Activated T-cell treated with anti-CD3 and anti-CD28 coated beads for 4 hours (primary cell): Measurements from ENCODE around the gene DEPP1.
A peak's percentile ranks its signal among the peaks of the same experiment; 100 is the strongest.
"Not testable (repeated sequence)": the region's sequence is repeated elsewhere in the genome, so short reads cannot be mapped to it uniquely, and the experiment has no call there.

Experiments
- DNase-seq: peaks from one replicate; pipeline ENCODE4 v3.0.0-alpha.2; 2020

The DEPP1 gene, protein sequence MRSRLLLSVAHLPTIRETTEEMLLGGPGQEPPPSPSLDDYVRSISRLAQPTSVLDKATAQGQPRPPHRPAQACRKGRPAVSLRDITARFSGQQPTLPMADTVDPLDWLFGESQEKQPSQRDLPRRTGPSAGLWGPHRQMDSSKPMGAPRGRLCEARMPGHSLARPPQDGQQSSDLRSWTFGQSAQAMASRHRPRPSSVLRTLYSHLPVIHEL

DNA sequence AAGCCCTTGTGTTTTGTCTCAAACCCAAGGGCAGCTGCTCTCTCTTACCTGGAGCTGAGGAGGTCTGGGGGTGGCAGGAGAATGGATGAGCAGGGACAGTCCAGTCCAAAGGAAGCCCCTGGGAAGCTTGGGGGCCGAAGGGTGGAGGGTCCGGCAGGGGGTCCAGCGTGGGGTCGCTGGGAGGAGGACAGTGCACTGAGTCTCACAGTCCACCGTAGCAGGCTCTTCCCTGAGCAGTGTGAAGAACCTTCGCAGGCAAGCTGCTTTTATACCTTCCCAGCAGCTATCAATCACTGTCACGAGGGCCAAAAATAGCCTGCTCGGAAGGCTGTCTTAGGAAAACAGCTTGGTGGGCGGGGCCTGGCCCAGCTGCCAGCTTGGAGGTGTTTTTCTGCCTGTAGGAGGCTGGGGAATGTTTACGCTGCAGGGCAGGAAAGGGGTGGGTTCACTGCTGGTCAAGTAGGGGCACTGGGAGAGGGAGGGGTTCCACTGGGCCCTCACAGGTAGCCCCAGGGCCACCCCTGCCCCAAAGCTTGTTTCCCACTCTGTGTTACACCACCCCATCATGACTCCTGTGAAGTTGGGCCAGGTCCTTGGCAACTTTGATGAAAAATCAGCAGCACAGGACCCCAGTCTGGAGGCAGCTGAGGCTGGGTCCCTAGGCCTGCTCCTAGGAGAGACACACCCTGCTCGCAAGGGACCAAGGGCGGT lies at the start of gene DEPP1:
DEPP1 (minus strand) TSS at position 240 of the 711 bp plus-strand sequence. CDS start 779 bp downstream, outside the sequence.
- no peak for DNase-seq

DNA sequence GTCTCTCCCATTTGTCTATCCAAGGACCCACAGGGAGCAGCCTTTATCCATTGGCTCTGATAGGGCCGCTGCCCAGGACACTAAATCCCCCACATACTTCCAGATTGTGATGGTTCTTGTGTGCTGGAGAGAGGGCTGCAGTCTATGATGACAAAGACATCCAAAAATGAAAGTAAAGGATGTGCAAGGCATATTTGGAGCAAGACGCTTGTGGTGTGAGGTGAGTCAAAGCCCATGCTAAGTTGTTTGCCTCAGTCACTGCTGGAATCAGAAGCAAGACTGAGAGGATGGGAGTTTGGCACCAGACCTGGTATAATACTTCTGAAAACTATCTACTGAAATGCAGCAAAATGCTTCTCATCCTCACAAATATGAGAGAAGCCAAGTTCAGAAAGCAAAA lies 44.8 kb upstream of the DEPP1 start:
- DNase-seq, result no peak

DNA sequence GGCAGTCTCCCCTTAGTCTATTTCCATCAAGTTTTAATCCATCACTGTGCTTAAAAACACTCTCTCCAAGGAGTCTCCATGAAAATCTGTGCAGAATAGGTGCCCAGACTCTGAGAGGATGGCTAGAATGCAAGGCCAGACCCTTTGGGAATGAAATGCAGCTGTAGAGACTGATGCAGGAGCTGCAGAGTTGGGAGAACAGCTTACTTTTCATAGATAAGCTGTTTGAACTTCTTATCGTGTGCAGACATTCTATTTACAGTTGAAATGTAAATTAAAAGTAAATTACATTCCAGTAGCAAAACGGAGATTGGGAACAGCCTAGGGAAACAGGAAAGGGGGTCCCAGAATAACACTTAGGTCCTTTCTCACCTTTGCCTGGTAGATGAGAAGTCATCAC lies 37.0 kb upstream of the DEPP1 start:
- DNase-seq, result no peak

DNA sequence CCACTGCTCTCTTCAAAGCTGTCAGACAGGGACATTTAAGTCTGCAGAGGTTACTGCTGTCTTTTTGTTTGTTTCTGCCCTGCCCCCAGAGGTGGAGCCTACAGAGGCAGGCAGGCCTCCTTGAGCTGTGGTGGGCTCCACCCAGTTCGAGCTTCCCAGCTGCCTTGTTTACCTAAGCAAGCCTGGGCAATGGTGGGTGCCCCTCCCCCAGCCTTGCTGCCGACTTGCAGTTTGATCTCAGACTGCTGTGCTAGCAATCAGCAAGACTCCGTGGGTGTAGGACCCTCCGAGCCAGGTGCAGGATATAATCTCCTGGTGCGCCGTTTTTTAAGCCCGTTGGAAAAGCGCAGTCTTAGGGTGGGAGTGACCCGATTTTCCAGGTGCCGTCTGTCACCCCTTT lies 35.9 kb upstream of the DEPP1 start:
- DNase-seq, result not testable (repeated sequence)

DNA sequence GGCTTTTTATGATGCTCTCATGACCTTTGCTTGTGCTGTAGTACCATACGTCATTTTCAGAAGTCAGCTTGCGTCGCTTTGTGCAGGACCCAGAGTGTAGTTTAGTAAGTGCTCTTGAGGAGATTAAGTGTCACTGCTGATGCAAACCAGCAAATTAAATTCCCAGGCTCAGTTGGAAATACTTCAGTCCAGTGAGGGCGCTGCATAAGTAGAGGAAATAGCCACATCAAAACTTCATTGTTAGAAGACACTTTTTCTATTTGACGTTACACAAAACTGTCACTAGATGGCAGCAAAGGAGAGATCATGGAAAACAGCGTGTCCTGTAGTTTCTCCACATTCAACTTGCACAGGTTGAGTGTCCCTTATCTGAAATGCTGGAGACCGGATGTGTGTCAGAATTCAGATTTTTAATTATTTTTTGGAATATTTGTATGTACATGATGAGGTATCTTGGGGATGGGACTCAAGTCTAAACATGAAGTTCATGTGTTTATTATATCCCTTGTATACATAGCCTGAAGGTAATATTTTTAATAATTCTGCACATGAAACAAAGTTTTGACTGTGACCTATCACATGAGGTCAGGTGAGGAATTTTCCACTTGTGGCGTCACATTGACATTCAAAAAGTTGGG lies 30.0 kb upstream of the DEPP1 start:
- no peak for DNase-seq

DNA sequence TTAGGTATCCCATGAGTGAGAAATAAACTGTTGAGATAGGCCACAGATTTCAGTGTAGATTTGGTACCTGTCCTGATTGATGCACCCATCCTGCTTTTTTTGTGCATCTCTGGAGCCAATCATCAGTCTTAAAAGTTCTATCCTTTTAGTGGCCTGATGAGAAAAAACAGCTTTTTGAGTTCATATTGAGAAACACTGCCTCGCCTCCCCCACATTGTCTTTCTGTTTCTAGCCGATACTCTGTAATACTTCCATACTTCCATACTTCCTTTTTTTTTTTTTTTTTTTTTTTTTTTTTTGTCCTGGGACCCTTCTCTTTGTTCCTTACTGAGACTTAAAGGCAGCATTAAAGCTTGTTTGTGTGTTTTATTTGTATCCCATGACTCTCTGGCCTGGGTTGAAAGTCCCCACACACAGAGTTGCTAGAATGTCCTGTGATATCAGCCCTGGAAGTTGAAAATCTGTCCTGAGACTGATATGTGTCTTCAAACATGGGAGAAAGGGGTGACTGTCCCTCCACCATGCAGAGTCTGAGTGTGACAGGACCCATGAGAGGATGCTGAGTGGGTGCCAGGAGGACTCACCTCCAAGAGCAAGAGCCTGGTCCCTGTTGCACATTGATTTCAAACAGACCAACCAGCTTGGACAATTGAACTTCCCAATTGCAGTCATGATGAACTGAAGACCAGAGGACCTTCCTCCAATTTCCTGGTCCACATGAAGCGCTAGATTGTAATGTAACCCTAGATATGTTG lies 27.8 kb upstream of the DEPP1 start:
- DNase-seq, result no peak

DNA sequence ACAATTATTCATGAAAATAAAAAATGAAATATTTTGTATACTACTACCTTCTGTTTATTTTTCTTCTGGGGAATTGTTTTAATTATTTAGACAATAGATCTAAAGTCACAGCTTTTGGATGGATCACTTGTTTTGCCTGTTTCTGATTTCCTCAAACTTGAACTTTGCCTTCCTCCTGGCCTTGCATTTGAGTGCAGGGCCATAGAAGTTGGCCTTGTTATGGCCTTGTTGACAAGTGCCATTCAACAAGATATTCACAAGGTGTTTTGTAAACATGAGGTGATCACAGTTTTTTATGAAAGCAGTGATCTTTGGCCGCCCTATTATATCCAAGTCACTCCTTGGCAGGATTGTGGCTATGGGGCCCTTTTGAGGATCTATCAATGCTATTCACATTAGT lies 26.7 kb upstream of the DEPP1 start:
- no peak for DNase-seq

DNA sequence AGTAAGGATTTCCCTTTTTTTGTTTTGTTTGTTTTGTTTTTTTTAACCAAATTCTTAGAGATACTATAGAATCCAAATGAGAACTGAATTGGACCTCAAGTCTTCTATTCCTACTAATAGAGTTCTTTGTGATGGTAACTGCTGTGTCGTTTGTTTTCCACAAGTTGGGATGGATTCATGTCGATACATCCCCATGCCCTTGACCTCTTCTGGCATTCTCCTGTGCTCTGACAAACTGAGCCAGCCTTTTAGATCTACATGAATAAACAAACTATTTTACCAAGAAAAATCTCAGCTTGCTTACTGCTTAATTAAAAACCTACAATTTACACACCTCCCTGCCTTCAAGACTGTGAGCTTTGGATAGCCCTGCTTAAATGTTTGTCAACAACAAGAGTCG lies 26.1 kb upstream of the DEPP1 start:
- DNase-seq, result no peak

DNA sequence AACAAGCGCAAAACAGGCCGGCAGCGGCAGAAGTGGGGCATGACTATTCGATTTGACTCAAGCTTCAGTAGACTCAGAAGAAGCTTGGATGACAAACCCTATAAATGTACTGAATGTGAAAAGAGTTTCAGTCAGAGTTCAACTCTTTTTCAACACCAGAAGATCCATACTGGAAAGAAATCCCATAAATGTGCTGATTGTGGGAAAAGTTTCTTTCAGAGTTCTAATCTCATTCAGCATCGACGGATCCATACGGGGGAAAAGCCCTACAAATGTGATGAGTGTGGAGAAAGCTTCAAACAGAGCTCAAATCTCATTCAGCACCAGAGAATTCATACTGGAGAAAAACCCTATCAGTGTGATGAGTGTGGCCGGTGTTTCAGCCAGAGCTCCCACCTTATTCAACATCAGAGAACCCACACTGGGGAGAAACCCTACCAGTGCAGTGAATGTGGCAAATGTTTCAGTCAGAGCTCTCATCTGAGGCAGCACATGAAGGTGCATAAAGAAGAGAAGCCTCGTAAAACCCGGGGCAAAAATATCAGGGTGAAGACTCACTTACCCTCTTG lies 24.9 kb upstream of the DEPP1 start:
- no peak for DNase-seq

DNA sequence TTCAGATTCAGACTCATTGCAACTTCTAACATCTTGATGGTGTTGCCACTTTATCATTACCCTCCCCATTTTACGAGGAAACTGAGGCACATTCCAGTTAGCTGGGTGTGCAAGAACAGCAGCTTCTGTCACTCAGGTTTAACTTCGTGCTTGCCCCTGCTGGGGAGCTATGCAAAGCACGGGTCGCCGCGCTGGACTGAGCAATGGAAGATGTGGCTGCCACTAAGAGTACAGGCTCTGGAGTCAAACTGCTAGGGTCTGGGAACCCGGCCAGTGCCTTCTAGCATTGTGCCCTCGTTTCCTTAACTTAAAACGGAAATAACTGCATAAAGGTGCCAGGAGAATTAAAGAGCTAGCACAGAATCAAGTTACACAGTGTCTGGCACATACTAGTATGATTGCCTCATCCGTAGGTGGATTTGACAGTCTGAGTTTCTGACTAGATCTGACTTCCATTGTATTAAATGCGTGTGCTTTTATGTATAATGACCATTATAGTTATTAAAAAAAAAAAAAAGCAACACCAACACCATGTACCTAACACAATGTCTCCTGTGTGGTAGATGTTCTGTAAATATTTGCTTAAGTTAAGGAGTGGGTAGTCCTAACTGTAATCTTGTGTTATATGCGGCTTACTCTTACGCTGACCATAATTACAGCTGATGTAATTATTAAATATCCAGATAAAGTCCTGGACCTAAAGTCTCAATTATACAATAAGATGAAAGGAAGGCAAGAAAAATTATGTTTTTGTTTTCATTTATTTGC lies 23.0 kb upstream of the DEPP1 start:
- DNase-seq, result peak; percentile 28

DNA sequence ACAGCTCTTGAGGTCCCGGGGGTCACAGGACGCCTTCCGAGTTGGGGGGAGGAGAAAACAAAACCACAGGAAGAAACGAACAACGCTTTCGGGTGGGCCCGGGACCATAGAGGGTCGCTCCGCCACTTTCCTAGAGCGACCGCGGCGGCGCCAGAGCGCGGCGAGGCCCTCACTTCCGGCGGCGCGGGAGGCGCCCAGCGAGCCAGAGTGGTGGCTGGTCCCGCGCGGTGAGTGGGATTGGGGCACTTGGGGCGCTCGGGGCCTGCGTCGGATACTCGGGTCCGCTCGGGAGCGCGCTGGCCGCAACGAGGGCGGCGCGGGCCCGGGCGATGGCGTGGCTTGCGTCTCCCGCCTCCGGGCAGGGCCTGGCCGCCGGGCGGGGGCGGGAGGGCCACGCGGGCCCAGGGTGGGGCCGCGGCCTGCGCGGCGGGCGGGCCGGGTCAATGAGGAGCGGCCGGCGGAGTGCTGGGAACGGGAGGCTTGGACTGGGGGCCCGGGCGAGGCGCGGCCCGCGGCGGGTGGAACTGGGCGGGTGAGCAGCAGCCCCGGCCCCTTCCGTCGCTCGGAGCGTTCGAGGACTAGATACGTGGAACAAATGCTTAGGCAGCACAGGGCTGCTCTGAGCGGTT lies 22.3 kb upstream of the DEPP1 start, which contains the start of gene ZNF22:
ZNF22 (plus strand) TSS at position 172 of the 629 bp plus-strand sequence. CDS start 2,446 bp downstream, outside the sequence.
- peak; percentile 58 for DNase-seq

DNA sequence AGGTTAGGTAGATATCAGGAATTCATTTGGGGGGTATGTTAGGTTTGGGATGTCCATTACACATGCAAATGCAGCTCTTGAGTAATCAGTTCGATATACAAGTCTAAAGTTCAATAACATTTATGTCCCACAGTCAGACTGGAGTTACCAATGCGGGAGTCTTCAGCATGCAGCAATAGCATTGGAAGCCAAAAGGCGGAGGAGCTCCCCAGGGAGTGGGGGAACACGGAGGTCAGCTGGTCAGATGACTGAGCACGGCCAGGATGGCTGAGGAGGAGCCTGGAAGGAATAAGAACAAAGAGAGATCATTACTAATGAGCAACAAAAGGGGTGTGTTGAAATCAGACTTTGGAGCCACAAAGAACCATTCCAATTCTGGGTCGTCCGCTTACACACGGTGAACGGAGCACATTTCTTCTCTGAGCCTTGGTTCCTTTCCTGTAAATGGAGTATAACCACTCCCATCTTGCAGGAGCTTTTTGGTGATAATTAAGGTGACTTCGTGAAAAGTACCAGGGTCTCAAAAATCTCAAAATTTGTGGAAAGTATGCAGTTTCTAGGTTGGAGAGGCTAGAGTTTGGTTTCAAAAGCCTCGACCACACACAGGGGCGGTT lies 21.6 kb upstream of the DEPP1 start:
- no peak for DNase-seq

DNA sequence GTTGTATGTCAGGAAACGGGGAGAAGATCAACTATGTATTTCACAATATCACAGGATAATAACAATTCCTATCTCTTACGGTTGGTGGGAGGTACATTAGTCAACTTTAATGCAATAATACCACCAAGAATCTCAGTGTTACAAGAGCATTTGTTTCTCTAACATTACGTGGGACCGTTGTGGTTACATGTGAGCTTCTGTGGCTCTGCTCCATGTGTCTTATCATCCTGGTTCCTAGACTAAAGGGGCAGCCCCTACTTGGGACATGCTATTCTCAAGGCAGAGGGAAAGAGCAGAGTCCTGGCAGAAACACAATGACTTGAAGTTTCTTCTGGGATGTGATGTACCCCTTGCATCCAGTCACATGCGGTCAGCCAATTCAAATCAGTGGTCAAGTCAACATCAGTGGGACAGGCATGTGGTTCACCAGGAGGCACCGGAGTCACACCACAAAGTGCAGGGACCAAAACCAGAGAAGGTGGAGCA lies 19.6 kb upstream of the DEPP1 start:
- no peak for DNase-seq

DNA sequence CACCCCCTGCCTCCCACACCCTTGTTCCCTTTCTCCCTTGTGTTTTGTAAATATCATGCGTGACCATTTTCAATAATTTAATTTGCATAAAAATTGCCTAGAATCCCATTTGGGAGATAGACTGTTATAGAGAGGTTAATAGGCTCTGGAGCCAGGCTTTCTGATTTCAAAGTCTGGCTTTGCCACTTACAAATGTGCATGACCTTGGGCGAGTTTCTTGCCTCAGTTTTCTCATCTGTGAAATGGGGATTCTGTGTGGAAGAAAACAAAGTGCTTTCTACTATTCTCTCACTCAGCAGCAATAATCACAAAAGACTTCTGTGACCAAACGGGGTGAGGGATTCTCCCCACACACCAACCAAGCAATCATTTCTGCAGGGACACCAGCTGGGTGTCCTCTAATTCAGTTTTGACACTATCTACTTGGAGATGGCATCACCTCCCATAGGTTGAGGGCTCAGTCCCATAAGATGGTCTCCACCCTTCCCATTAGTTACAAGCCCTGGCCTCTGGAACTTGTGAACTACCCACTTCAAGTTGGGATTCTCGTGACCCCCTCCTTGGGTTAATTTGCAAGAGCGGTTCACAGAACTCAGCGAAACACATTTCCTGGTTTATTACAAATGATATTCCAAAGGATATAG lies 18.6 kb upstream of the DEPP1 start:
- no peak for DNase-seq

DNA sequence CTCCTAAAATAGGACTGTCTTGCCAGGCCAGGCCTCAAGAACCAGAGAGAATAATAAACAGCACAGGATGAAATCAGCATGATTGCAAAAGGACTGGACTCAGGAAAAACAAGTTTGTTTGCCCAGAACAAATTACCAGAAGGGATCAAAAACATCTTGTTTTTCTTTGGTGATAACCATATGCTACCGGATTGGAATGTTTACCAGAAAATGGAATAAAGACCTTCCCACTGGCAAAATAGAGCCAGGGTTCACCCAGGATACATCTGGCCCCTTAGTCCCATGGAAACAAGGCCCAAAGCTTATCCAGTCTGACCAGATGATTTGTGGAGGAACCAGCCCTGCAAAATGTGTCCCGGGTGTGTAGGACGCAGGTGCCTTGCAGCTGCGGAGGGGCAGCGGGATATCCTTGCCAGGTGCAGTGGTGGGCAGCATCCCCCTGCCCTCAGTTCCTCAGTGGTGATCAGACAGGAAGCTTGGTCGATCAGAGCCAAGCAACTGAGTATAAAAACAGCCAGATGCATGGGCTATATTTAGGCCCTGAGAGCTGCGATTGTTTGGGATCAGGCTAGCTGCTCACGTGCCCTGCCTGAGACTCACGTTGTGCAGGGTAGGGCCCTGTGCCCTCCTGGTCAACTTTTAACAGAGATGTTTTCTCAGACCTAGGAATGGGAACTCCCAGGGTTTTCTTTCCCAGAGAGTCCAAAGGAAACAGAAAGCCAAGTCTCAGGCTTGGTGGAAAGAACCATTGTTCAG lies 17.5 kb upstream of the DEPP1 start:
- DNase-seq, result no peak

DNA sequence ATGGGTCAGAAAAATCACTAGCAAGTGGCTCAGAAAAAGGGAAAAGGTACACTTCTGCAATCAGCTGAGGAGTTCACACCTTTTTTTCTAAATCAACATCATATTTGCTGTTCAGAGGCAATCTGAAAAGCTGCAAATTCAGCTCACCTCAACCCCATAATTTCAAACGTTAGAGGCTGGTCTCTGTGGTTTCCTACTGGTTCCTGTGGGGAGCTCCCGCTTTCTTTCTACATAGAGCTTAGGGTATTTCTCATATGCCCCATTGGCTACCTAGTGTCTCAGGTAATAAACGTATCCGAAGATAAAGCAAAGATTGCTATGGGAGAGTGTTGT lies 16.9 kb upstream of the DEPP1 start:
- no peak for DNase-seq

DNA sequence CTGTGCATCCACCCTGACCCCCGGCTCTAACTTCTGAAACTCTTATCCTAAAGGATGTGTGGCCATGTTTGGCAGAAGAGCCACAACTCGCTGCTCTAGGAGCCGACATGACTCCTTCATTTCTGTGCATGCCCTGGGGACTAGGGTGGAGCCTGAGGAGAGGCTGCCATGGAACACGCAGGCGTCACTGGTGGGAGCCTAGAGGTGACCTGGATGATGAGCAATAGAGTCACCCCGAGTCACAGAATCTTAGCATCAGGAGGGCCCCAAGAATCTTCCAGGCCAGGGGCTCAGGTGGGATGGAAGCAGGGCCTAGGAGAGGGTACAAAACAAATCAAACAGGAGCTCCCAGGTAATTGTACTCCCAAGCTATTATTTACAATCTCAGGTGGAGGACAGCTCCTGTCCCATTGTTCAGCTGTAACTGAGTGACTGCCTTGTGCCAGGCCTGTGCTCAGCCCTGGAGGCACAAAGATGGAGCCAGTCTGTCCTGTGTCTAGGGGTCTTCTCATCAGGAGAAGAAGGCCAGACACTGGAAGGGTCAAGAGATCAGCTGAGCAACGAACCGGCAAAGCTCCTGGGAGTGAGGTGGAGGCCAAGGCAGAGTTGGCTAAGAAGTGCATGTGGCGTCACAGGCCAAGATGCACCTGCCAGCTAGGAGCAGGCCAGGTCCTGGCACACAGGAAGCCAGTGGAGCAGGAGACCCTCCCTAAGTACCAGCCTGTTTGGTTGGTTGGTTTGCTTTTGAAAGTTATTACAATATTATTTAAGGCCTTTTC lies 16.3 kb upstream of the DEPP1 start:
- DNase-seq, result no peak

DNA sequence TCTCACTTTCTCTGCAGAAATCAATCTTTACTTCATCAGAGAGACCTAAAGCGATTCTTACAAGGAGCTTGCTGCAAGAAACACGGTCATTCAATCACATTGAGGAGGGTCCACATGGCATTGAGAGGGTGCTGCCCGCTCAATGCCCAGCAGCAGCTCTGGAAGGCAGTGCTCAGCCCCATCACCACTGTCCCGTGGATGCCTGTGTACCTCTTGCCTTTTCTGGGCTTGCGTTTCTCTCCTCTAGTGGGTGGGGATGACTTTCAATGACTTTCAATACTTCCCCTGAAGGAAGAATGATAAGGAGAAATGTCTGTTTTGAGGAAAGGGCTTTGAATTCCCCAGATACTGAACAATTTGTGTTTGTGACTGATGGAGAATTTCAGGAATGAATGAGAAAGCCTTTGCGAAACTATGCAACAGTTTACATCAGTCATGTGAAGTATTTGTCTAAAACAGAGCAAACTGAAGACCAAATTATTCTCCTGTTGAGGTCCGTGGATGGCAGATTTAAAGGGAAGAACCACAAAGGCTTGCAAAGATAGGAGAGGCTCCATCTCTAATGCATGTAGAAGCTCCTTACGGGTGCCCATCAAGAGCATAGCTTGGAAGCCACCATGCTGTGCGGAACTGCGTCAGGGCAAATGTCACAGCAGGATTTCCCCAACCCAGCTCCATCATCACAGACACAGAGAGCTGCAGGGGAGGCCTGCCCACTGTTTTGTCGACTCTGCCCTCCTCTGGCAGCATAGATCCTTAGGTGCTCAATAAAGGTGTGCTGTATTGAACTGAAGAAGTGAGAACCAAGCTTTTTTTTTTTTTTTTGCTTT lies 15.5 kb upstream of the DEPP1 start:
- DNase-seq, result no peak
